Fibroblast of skin of scalp (primary cell): ENCODE data around the gene NARF.

ENCODE experiments used
- DNase-seq: peaks from one replicate; pipeline ENCODE4 v3.0.0-alpha.2; 2013

The NARF gene

GRCh38 chr17:82434216-82434565 lies 24.4 kb upstream of the NARF start:
- no peak for DNase-seq

DNA sequence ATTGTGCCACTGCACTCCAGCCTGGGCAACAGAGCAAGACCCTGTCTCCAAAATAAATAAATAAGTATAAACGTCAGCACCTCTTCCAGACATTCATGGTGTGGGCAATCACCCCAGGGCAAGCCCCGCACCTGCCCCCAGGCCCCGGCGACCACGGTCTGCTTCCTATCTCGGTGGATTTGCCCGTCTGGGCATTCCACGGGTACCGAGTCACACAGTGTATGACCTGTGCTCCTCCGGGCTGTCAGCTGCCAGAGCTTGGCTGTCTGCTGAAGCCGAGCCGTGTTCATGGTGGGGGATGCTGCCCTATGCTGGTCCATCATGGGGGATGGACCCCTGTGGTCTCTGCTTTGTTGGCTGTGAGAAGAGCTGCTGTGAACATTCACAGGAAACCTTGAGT lies 23.4 kb upstream of the NARF start:
- DNase-seq: peak; percentile 8

- DNase-seq: no peak
These were observed 22.6 kb upstream of the NARF start for GRCh38 chr17:82435601-82436583.

- DNase-seq: no peak
These were observed 21.8 kb upstream of the NARF start for GRCh38 chr17:82436601-82437324.

- DNase-seq: no peak
These were observed 21.2 kb upstream of the NARF start for GRCh38 chr17:82437325-82437668.

GRCh38 chr17:82438401-82439193 lies 19.9 kb upstream of the NARF start:
- DNase-seq: no peak

DNA sequence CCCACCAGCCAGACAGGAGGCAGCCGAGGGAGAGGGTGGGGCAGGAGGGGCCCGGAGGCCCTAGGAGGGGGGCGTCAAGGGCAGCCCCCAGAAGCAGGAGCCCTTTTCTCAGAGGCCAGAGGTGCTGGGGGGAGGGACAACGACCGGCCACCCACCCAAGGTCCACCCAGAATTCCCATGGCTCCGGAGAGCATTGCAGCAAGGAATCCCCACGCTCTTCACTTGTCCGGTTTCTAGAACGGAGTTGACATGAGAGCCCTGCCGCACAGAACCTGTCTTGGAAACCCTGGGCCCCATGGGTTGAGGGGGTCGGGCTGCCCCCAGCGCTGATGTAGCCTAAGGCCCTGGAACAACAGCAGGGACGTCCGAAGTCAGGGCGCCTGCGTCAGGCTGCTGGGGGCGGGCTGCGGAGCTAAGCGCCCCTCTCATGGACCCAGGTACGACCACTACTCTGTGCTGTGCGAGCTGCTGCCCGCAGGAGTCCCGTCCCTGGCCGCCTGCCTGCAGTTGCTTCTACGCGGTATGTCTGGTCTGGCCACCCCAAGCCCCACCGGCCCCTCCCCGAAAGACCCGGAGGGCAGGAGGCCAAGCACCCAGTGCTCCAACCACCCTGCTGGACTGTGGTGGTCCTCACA lies 19.2 kb upstream of the NARF start:
- no peak for DNase-seq

GRCh38 chr17:82439829-82440365 lies 18.6 kb upstream of the NARF start:
- no peak for DNase-seq

- no peak for DNase-seq
These were observed 18.0 kb upstream of the NARF start for GRCh38 chr17:82440469-82440981.

DNA sequence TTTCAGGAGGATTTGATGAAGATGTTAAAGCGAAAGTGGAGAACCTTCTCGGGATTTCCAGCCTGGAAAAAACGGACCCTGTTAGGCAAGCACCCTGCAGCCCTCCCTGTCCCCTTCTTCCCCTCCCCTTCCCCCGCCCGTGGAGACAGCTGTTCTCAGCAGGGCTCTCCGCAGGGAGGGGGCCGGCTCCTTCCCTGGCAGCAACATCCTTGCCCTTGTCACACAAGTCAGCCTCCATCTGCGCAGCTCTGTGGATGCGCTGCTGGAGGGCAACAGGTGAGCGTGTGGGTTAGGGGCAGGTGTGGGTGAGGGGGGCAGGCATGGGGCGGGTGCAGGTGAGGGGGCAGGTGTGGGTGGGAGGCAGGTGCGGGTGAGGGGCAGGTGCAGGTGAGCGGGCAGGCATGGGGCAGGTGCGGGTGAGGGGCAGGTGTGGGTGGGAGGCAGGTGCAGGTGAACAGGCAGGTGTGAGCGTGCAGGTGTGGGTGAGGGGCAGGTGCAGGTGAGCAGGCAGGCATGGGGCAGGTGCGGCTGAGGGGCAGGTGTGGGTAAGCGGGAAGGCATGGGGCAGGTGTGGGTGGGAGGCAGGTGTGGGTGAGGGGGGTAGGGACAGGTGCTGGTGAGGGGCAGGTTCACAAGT lies 17.4 kb upstream of the NARF start:
- peak; percentile 25 for DNase-seq

DNA sequence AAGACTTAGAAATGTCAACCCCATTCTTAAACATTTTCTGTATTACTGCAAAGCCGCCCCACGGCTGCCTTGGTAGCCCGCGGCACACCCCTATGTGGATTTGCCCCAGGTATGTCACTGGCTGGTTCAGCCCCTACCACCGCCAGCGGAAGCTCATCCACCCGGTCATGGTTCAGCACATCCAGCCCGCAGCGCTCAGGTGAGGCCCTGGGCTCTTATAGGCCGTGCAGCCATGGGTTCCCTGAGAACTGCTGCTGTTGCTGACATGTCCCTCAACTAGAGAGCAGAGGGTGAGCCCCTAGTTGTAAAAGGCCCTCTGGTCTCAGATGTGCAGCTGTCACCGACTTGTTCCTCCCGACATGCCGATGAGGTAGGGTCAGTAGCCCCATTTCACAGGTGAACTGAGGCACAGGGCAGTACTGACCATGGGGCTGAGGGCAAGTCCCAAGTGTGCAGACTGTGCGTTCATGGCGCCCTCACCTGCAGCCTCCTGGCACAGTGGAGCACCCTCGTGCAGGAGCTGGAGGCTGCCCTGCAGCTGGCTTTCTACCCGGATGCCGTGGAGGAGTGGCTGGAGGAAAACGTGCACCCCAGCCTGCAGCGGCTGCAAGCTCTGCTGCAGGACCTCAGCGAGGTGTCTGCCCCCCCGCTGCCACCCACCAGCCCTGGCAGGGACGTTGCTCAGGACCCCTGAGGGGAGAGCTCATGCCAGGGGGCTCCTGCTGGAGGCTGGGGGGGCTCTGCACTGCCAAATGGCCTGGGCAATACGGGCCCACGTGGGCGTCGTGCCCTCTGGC lies 16.7 kb upstream of the NARF start:
- DNase-seq: no peak

DNA sequence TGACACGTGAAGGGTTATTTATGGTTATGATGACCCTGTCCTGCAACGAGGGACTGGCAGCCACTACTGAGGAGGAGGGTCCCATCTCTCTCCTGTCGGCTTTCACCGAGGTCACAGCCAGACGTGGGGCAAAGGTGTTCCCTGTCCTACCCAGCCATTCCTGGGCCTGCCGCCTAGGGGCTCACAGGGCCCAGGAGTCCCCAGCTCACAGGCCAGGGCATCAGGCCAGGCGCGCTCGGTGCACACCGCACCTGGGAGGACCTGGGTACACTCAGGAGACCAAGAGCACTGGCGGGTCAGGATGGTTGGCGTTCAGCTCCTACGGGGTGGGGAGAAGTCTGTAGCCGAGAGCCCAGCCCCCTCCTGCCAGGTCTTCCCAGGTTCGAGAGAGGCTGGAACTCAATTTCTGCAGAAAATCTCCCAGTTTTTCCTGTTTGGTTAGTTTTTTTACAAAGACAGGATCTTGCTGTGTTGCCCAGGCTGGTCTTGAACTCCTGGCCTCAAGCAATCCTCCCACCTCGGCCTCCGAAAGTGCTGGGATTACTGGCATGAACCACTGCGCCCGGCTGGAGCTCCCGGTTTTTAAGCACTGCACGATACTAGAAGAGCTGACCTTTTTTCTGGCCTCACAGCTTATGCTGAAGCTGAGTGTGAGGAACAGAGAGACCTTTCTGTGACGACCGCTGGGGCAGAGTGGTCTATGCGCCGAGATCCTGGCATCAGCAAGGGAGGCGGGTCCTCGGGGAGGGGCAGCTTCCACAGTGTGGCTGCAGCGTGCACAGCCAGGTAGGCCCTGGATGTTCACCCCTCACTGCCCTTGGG lies 15.7 kb upstream of the NARF start:
- DNase-seq: no peak

- DNase-seq: no peak
These were observed 14.9 kb upstream of the NARF start for GRCh38 chr17:82443465-82444283.

GRCh38 chr17:82444284-82444893 lies 14.2 kb upstream of the NARF start:
- DNase-seq: no peak

- DNase-seq: no peak
These were observed 13.5 kb upstream of the NARF start for GRCh38 chr17:82444941-82445521.

- no peak for DNase-seq
These were observed 13.0 kb upstream of the NARF start for GRCh38 chr17:82445542-82445941.

GRCh38 chr17:82446124-82446523 lies 12.4 kb upstream of the NARF start:
- DNase-seq: no peak

DNA sequence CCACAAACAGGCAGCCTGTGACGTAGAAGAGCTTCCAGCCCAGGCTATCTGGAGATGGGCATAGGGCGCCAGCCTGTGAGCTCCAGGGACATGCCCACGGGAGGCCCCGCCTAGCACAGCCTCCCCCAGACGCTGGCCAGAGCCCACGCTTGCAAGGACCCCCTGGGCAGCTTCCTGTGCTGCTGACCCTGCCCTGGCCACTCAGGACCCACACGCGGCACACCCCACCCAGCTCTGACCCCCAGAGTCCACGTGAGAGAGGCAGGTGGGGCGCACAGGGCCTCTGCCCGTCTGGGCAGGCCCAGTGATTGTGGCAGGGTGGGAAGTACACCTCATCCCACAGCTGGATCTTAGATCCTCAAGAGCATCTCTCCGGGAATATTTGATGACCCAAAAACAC lies 11.9 kb upstream of the NARF start:
- DNase-seq: no peak
